SK-N-SH treated with all-trans-retinoic acid at 6 μM for 48 hours (cell line): Measurements from ENCODE around the gene FREY1.

ENCODE experiments used
- ATAC-seq: fragments of 200-7000 bp; cut with Tn5 transposase; 3 replicates; pipeline ENCODE4 v1.9.1; 2020; ENCODE audit warnings: mild to moderate bottlenecking, moderate library complexity
- ARNTL ChIP-seq: fragments of 450-650 bp; formaldehyde crosslinking; IDR thresholded peaks from 2 replicates; pipeline ENCODE4 v1.5.0; 2020; ENCODE audit warnings: low read depth, mild to moderate bottlenecking, moderate library complexity, borderline replicate concordance
- BACH2 ChIP-seq: fragments of 250-450 bp; sonication (Bioruptor Pico); IDR thresholded peaks from 2 replicates; pipeline ENCODE4 v1.9.0; 2021; ENCODE audit warnings: mild to moderate bottlenecking, borderline replicate concordance
- CREB5 ChIP-seq: fragments of 250-450 bp; sonication (Bioruptor Pico); IDR thresholded peaks from 2 replicates; pipeline ENCODE4 v1.5.1; 2020; ENCODE audit warnings: low read depth, mild to moderate bottlenecking, moderate library complexity
- CSDC2 ChIP-seq: fragments of 250-450 bp; sonication (Bioruptor Pico); IDR thresholded peaks from 2 replicates; pipeline ENCODE4 v1.5.0; 2020; ENCODE audit warnings: mild to moderate bottlenecking, moderate library complexity
- CSRNP3 ChIP-seq: fragments of 250-450 bp; sonication (Bioruptor Pico); IDR thresholded peaks from 2 replicates; pipeline ENCODE4 v1.5.1; 2021; ENCODE audit warnings: mild to moderate bottlenecking, moderate library complexity
- GLIS3 ChIP-seq: fragments of 250-450 bp; sonication (Bioruptor Pico); IDR thresholded peaks from 2 replicates; pipeline ENCODE4 v1.5.0; 2020; ENCODE audit warnings: mild to moderate bottlenecking, moderate library complexity
- ISL1 ChIP-seq: fragments of 250-450 bp; sonication (Bioruptor Pico); IDR thresholded peaks from 2 replicates; pipeline ENCODE4 v2.1.2; 2022; ENCODE audit warnings: mild to moderate bottlenecking, moderate library complexity
- OSR1 ChIP-seq: fragments of 250-450 bp; sonication (Bioruptor Pico); IDR thresholded peaks from 2 replicates; pipeline ENCODE4 v1.8.0; 2022; ENCODE audit warnings: moderate library complexity, mild to moderate bottlenecking, inconsistent platforms
- PATZ1 ChIP-seq: fragments of 250-450 bp; sonication (Bioruptor Pico); IDR thresholded peaks from 2 replicates; pipeline ENCODE4 v1.8.0; 2020; ENCODE audit warnings: mild to moderate bottlenecking, moderate library complexity, borderline replicate concordance
- POU6F1 ChIP-seq: fragments of 250-450 bp; sonication (Bioruptor Pico); IDR thresholded peaks from 2 replicates; pipeline ENCODE4 v1.8.0; 2021; ENCODE audit warnings: low read depth, mild to moderate bottlenecking, moderate library complexity, borderline replicate concordance
- SNAI2 ChIP-seq: fragments of 250-450 bp; sonication (Bioruptor Pico); IDR thresholded peaks from 2 replicates; pipeline ENCODE4 v1.5.0; 2020; ENCODE audit warnings: mild to moderate bottlenecking, moderate library complexity
- TCF4 ChIP-seq: fragments of 250-450 bp; sonication (Bioruptor Pico); IDR thresholded peaks from 2 replicates; pipeline ENCODE4 v1.8.0; 2021; ENCODE audit warnings: mild to moderate bottlenecking, moderate library complexity, borderline replicate concordance
- TOX ChIP-seq: fragments of 250-450 bp; sonication (Bioruptor Pico); IDR thresholded peaks from 2 replicates; pipeline ENCODE4 v1.8.0; 2021; ENCODE audit warnings: mild to moderate bottlenecking, moderate library complexity, borderline replicate concordance
- TSHZ2 ChIP-seq: fragments of 250-450 bp; sonication (Bioruptor Pico); IDR thresholded peaks from 2 replicates; pipeline ENCODE4 v1.5.0; 2020; ENCODE audit warnings: mild to moderate bottlenecking, moderate library complexity
- ZC3H10 ChIP-seq: fragments of 250-450 bp; sonication (Bioruptor Pico); IDR thresholded peaks from 2 replicates; pipeline ENCODE4 v1.5.1; 2021; ENCODE audit warnings: mild to moderate bottlenecking, moderate library complexity
- ZFP3 ChIP-seq: fragments of 250-450 bp; sonication (Bioruptor Pico); IDR thresholded peaks from 2 replicates; pipeline ENCODE4 v1.5.0; 2020; ENCODE audit warnings: mild to moderate bottlenecking, moderate library complexity
- ZFP30 ChIP-seq: fragments of 450-650 bp; formaldehyde crosslinking; IDR thresholded peaks from 2 replicates; pipeline ENCODE4 v1.5.0; 2022; ENCODE audit warnings: mild to moderate bottlenecking, moderate library complexity
- ZNF565 ChIP-seq: fragments of 450-650 bp; formaldehyde crosslinking; conservative IDR thresholded peaks from 2 replicates; pipeline ENCODE4 v1.5.0; 2020; ENCODE audit warnings: low read depth, mild to moderate bottlenecking, moderate library complexity
- ZNF70 ChIP-seq: fragments of 450-650 bp; formaldehyde crosslinking; IDR thresholded peaks from 2 replicates; pipeline ENCODE4 v1.5.0; 2020; ENCODE audit warnings: mild to moderate bottlenecking, moderate library complexity
- ZNF8 ChIP-seq: fragments of 450-650 bp; formaldehyde crosslinking; IDR thresholded peaks from 2 replicates; pipeline ENCODE4 v1.5.0; 2020; ENCODE audit warnings: mild to moderate bottlenecking, moderate library complexity

Gene FREY1

GRCh38 chr11:45948356-45948755, 41.3 kb upstream of the FREY1 start:
- no peak for ATAC-seq
- TF ChIP-seq OSR1 (CRISPR knock-in tag): no peak

- no peak for TF ChIP-seq TOX (CRISPR knock-in tag)
- no peak for TF ChIP-seq TCF4 (CRISPR knock-in tag)
- TF ChIP-seq ZFP3 (CRISPR knock-in tag): no peak
- TF ChIP-seq ZFP30 (CRISPR knock-in tag): no peak
- no peak for TF ChIP-seq POU6F1 (CRISPR knock-in tag)
- TF ChIP-seq ZNF8 (CRISPR knock-in tag): no peak
- TF ChIP-seq ZNF70 (CRISPR knock-in tag): no peak
- TF ChIP-seq ARNTL (CRISPR knock-in tag): no peak
- TF ChIP-seq PATZ1 (CRISPR knock-in tag): no peak
- no peak for TF ChIP-seq ZC3H10 (CRISPR knock-in tag)
- TF ChIP-seq CSRNP3: no peak
- ATAC-seq: no peak
Measured at GRCh38 chr11:45947885-45948284, 40.8 kb upstream of the FREY1 start.

- ATAC-seq: no peak
- TF ChIP-seq ZNF565 (CRISPR knock-in tag) (no peak), PATZ1 (CRISPR knock-in tag) (no peak), GLIS3 (CRISPR knock-in tag) (no peak), CSDC2 (CRISPR knock-in tag) (no peak), SNAI2 (CRISPR knock-in tag) (no peak), ZNF70 (CRISPR knock-in tag) (no peak), ZC3H10 (CRISPR knock-in tag) (no peak), BACH2 (CRISPR knock-in tag) (no peak), TOX (CRISPR knock-in tag) (no peak), CREB5 (no peak), TSHZ2 (no peak), ISL1 (CRISPR knock-in tag) (no peak), ARNTL (CRISPR knock-in tag) (no peak)
Measured at GRCh38 chr11:45945397-45945999, 38.4 kb upstream of the FREY1 start.
